ENCODE results near the gene RPS6KA4.

DNA sequence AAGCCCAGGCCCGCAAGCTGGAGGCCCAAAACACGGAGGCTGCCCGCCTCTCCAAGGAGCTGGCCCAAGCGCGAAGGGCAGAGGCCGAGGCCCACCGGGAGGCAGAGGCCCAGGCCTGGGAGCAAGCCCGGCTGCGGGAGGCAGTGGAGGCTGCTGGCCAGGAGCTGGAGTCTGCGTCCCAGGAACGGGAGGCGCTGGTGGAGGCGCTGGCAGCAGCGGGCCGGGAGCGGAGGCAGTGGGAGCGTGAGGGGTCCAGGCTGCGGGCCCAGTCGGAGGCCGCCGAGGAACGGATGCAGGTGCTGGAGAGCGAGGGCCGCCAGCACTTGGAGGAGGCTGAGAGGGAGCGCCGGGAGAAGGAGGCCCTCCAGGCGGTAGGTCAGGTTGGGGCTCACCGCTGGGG is 14.2 kb upstream of the RPS6KA4 start:
- TF ChIP-seq CTCF (IDR thresholded peaks at IDR 0.05) (no peak), POLR2AphosphoS5 (IDR thresholded peaks at IDR 0.05) (no peak), POLR2A (IDR thresholded peaks at IDR 0.05) (no peak)

All from sigmoid colon (tissue), 4 donors.